Skeletal muscle satellite cell (primary cell): ENCODE results near the gene PLXNB3.

Source experiments
- H3K27me3 ChIP-seq: 2 replicates; pipeline ENCODE4 v1.7.0; 2013; ENCODE audit warnings: low read length; ENCODE audit not compliant: control insufficient read depth, insufficient read depth
- H3K36me3 ChIP-seq: 2 replicates; pipeline ENCODE4 v1.7.0; 2013; ENCODE audit warnings: mild to moderate bottlenecking, control low read depth, low read length; ENCODE audit not compliant: insufficient read depth
- H3K4me1 ChIP-seq: 2 replicates; pipeline ENCODE4 v1.7.0; 2013; ENCODE audit warnings: low read length; ENCODE audit not compliant: control insufficient read depth, insufficient read depth
- H3K4me2 ChIP-seq: 2 replicates; pipeline ENCODE4 v1.7.0; 2013; ENCODE audit warnings: mild to moderate bottlenecking, low read length
- H3K4me3 ChIP-seq: 2 replicates; pipeline ENCODE4 v1.7.0; 2013; ENCODE audit warnings: low read length
- H3K9ac ChIP-seq: 2 replicates; pipeline ENCODE4 v1.7.0; 2013; ENCODE audit warnings: mild to moderate bottlenecking, low read depth, low read length, moderate library complexity
- H3K9me3 ChIP-seq: replicated peaks from 2 replicates; pipeline ENCODE4 v1.7.0; 2013; ENCODE audit warnings: mild to moderate bottlenecking, control low read depth, low read length

PLXNB3 gene

GRCh38 chrX:153772316-153773217 lies 8.5 kb downstream of the PLXNB3 start:
- Histone ChIP-seq H3K9me3 (no peaks in the 10 kb centered on the region), H3K4me2 (no peak overlapping the region), H3K36me3 (no peaks in the 10 kb centered on the region), H3K4me1 (no peaks in the 10 kb centered on the region), H3K27me3 (no peaks in the 10 kb centered on the region), H3K9ac (no peak overlapping the region), H3K4me3 (no peak overlapping the region)

- no peak overlapping the region for H3K4me3 ChIP-seq
- H3K9me3 ChIP-seq, result no peaks in the 10 kb centered on the region
- H3K27me3 ChIP-seq, result no peaks in the 10 kb centered on the region
- H3K9ac ChIP-seq, result no peak overlapping the region
- no peaks in the 10 kb centered on the region for H3K36me3 ChIP-seq
- no peaks in the 10 kb centered on the region for H3K4me1 ChIP-seq
- H3K4me2 ChIP-seq, result no peak overlapping the region
Observed at GRCh38 chrX:153773218-153773611, 9.2 kb downstream of the PLXNB3 start.

- no peak overlapping the region for H3K4me3 ChIP-seq
- no peak overlapping the region for H3K9ac ChIP-seq
Observed at GRCh38 chrX:153773741-153774575, 9.9 kb downstream of the PLXNB3 start.

GRCh38 chrX:153774576-153775292 lies 10.7 kb downstream of the PLXNB3 start:
- H3K9me3 ChIP-seq, result no peaks in the 10 kb centered on the region
- H3K27me3 ChIP-seq, result no peaks in the 10 kb centered on the region
- H3K4me3 ChIP-seq, result no peak overlapping the region
- no peak overlapping the region for H3K4me2 ChIP-seq
- no peak overlapping the region for H3K9ac ChIP-seq
- H3K36me3 ChIP-seq, result no peaks in the 10 kb centered on the region
- no peaks in the 10 kb centered on the region for H3K4me1 ChIP-seq

More at GRCh38 chrX:153773741-153774575, 9.9 kb downstream of the PLXNB3 start:
- Histone ChIP-seq H3K36me3 (no peaks in the 10 kb centered on the region), H3K4me1 (no peaks in the 10 kb centered on the region), H3K27me3 (no peaks in the 10 kb centered on the region), H3K4me2 (no peak overlapping the region), H3K9me3 (no peaks in the 10 kb centered on the region)

- H3K4me1 ChIP-seq, result peaks cover 3% of the 10 kb centered on the region
- no peaks in the 10 kb centered on the region for H3K36me3 ChIP-seq
Observed at GRCh38 chrX:153775293-153776119, 11.5 kb downstream of the PLXNB3 start.

GRCh38 chrX:153776120-153776599 lies 12.1 kb downstream of the PLXNB3 start:
- H3K36me3 ChIP-seq, result no peaks in the 10 kb centered on the region
- peaks cover 10% of the 10 kb centered on the region for H3K4me1 ChIP-seq
- no peak overlapping the region for H3K9ac ChIP-seq
- no peaks in the 10 kb centered on the region for H3K9me3 ChIP-seq
- no peak overlapping the region for H3K4me2 ChIP-seq
- no peaks in the 10 kb centered on the region for H3K27me3 ChIP-seq
- no peak overlapping the region for H3K4me3 ChIP-seq

More at GRCh38 chrX:153775293-153776119, 11.5 kb downstream of the PLXNB3 start:
- Histone ChIP-seq H3K27me3 (no peaks in the 10 kb centered on the region), H3K9ac (no peak overlapping the region), H3K9me3 (no peaks in the 10 kb centered on the region), H3K4me3 (no peak overlapping the region), H3K4me2 (no peak overlapping the region)

GRCh38 chrX:153776611-153777045 lies 12.6 kb downstream of the PLXNB3 start:
- H3K27me3 ChIP-seq, result no peaks in the 10 kb centered on the region
- no peaks in the 10 kb centered on the region for H3K36me3 ChIP-seq
- H3K4me3 ChIP-seq, result no peak overlapping the region
- H3K4me2 ChIP-seq, result no peak overlapping the region
- H3K4me1 ChIP-seq, result peaks cover 13% of the 10 kb centered on the region
- no peaks in the 10 kb centered on the region for H3K9me3 ChIP-seq
- H3K9ac ChIP-seq, result no peak overlapping the region

- no peaks in the 10 kb centered on the region for H3K36me3 ChIP-seq
- no peak overlapping the region for H3K9ac ChIP-seq
- no peak overlapping the region for H3K4me3 ChIP-seq
- H3K27me3 ChIP-seq, result no peaks in the 10 kb centered on the region
- peaks cover 22% of the 10 kb centered on the region for H3K4me1 ChIP-seq
- no peak overlapping the region for H3K4me2 ChIP-seq
- no peaks in the 10 kb centered on the region for H3K9me3 ChIP-seq
Observed at GRCh38 chrX:153777261-153778090, 13.4 kb downstream of the PLXNB3 start.

GRCh38 chrX:153778181-153778580 lies 14.1 kb downstream of the PLXNB3 start:
- H3K4me1 ChIP-seq, result peaks cover 22% of the 10 kb centered on the region
- no peak overlapping the region for H3K9ac ChIP-seq
- no peaks in the 10 kb centered on the region for H3K9me3 ChIP-seq
- no peak overlapping the region for H3K4me3 ChIP-seq
- no peaks in the 10 kb centered on the region for H3K36me3 ChIP-seq
- H3K4me2 ChIP-seq, result no peak overlapping the region
- H3K27me3 ChIP-seq, result no peaks in the 10 kb centered on the region

GRCh38 chrX:153778684-153779101 lies 14.6 kb downstream of the PLXNB3 start:
- H3K4me3 ChIP-seq, result no peak overlapping the region
- no peak overlapping the region for H3K9ac ChIP-seq
- no peak overlapping the region for H3K4me2 ChIP-seq
- H3K36me3 ChIP-seq, result no peaks in the 10 kb centered on the region
- H3K9me3 ChIP-seq, result no peaks in the 10 kb centered on the region
- H3K27me3 ChIP-seq, result no peaks in the 10 kb centered on the region
- peaks cover 22% of the 10 kb centered on the region for H3K4me1 ChIP-seq
